AG09309 (cell line): ENCODE data around the gene VAX1.

Experiments used
- DNase-seq: peaks from one replicate; pipeline ENCODE4 v3.0.0-alpha.2; 2010; ENCODE audit warnings: low read depth
- H3K4me3 ChIP-seq: 2 replicates; pipeline ENCODE4 v1.5.1; 2011; ENCODE audit warnings: mild to moderate bottlenecking, low read depth, low read length, moderate library complexity; ENCODE audit not compliant: control insufficient read depth
- TF ChIP-seq, protein P1 (sequence below): IDR thresholded peaks from 2 replicates; pipeline ENCODE4 v1.5.1; 2011; ENCODE audit warnings: mild to moderate bottlenecking, low read depth, low read length, inconsistent platforms; ENCODE audit not compliant: insufficient read depth, control insufficient read depth; ENCODE audit errors: missing control alignments

Gene VAX1

GRCh38 chr10:117163061-117163953 is 25.2 kb upstream of the VAX1 start:
- no peak overlapping the region for H3K4me3 ChIP-seq
- DNase-seq = no peak
- TF ChIP-seq, protein P1, sequence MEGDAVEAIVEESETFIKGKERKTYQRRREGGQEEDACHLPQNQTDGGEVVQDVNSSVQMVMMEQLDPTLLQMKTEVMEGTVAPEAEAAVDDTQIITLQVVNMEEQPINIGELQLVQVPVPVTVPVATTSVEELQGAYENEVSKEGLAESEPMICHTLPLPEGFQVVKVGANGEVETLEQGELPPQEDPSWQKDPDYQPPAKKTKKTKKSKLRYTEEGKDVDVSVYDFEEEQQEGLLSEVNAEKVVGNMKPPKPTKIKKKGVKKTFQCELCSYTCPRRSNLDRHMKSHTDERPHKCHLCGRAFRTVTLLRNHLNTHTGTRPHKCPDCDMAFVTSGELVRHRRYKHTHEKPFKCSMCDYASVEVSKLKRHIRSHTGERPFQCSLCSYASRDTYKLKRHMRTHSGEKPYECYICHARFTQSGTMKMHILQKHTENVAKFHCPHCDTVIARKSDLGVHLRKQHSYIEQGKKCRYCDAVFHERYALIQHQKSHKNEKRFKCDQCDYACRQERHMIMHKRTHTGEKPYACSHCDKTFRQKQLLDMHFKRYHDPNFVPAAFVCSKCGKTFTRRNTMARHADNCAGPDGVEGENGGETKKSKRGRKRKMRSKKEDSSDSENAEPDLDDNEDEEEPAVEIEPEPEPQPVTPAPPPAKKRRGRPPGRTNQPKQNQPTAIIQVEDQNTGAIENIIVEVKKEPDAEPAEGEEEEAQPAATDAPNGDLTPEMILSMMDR = no peak

GRCh38 chr10:117162093-117163060 is 24.3 kb upstream of the VAX1 start:
- DNase-seq = no peak
- TF ChIP-seq, protein P1 = no peak
- no peak overlapping the region for H3K4me3 ChIP-seq

GRCh38 chr10:117161386-117162033 is 23.4 kb upstream of the VAX1 start:
- no peak for DNase-seq
- H3K4me3 ChIP-seq = no peak overlapping the region
- TF ChIP-seq, protein P1 = no peak

GRCh38 chr10:117160567-117160966 is 22.5 kb upstream of the VAX1 start:
- H3K4me3 ChIP-seq = no peak overlapping the region
- DNase-seq = no peak
- TF ChIP-seq, protein P1 = no peak

DNA sequence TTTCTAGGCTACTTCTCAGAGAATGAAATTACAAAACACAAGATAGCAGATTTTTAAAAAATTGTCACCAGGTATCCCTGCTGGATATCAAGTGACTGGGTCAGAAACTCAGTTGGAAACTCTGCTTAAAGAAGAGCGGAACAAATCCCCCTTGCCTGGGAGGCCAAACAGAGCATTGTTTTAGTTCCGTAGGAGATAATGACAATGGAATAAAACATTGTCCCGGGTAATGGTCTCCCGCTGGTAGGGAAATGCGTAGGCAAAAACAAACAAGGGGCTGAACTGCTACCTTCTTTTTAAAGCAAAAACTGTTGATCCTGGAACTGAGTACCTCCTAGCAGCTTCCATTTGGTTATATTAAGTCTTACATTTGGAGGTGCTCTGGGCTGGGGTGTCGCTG is 21.3 kb upstream of the VAX1 start:
- TF ChIP-seq, protein P1 = no peak
- DNase-seq = no peak
- no peak overlapping the region for H3K4me3 ChIP-seq

DNA sequence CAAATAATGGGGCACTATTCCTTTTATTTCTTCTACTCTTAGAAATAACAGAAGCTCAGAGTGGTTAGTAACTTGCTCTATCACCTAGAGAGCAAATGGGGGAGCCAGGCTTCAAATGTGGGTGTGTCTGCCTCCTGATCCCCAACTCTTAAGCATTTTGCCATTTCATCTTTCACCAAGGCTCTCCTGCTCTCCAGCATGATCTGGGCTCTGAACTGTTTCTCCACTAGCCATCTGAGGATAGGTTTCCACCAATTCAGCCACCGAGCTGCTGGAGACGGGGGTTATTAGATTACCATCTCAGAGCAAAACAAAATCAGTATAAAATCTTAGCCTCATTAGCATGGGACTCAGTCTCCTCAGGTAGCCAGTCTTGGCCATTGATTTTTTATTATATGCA is 20.2 kb upstream of the VAX1 start:
- no peak overlapping the region for H3K4me3 ChIP-seq
- DNase-seq = no peak
- TF ChIP-seq, protein P1 = no peak
